HFF-Myc (cell line): ENCODE results near the gene ALOX5AP.

Source experiments
- DNase-seq: peaks from one replicate; pipeline ENCODE4 v3.0.0-alpha.2; 2011; ENCODE audit warnings: low read depth; ENCODE audit errors: extremely low read depth
- H3K4me3 ChIP-seq: replicated peaks from 2 replicates; pipeline ENCODE4 v1.5.1; 2011; ENCODE audit warnings: low read depth, mild to moderate bottlenecking, control low read depth, low read length
- TF ChIP-seq, protein P1 (sequence below): IDR thresholded peaks from 2 replicates; pipeline ENCODE4 v1.5.1; 2012; ENCODE audit warnings: mild to moderate bottlenecking, low read depth, low read length, control low read depth; ENCODE audit errors: missing control alignments

Gene ALOX5AP

DNA sequence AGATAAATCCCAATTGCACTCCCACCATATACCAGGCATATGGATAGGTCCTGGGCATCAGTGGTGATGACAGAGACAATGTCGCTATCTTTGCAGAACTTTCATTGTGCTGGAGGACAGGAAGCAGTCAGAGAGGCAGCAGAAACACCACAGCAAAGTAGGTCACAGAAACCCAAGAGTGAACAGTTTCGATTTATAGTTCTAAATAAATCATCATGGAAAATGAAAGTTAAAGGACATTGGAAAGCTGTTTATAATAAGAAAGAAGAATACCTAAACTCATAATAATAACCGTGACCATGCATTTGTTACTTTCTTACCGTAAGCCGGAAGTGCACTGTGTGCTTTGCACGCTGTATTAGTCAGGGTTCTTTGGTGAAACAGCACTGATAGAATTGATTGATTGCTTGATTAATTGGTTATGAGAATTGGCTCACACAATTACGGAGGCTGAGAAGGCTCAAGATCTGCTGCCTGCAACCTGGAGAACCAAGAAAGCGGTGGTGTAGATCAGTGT is 38.9 kb downstream of the ALOX5AP start:
- DNase-seq: no peak
- TF ChIP-seq, protein P1, sequence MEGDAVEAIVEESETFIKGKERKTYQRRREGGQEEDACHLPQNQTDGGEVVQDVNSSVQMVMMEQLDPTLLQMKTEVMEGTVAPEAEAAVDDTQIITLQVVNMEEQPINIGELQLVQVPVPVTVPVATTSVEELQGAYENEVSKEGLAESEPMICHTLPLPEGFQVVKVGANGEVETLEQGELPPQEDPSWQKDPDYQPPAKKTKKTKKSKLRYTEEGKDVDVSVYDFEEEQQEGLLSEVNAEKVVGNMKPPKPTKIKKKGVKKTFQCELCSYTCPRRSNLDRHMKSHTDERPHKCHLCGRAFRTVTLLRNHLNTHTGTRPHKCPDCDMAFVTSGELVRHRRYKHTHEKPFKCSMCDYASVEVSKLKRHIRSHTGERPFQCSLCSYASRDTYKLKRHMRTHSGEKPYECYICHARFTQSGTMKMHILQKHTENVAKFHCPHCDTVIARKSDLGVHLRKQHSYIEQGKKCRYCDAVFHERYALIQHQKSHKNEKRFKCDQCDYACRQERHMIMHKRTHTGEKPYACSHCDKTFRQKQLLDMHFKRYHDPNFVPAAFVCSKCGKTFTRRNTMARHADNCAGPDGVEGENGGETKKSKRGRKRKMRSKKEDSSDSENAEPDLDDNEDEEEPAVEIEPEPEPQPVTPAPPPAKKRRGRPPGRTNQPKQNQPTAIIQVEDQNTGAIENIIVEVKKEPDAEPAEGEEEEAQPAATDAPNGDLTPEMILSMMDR: no peak
- H3K4me3 ChIP-seq: no peak overlapping the region

DNA sequence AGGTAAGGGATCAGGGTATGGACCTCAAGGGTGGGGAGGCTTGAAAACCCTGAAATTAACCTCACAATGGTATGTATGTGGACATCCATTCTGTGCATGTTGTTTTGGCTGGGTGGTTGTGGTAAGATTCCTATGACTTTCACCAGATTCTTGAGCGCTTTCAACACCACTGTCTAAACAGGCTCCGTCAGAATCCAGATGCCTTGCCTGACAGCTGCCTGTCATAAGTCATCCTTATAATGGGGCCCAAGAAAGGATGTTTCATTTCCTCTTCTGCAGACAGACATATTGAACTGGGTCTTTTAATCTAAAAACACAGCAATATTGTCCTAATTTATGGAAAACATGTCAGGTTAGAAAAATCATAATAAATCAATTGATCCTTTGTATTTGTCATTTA is 41.3 kb downstream of the ALOX5AP start:
- TF ChIP-seq, protein P1: no peak
- no peak for DNase-seq
- no peak overlapping the region for H3K4me3 ChIP-seq

DNA sequence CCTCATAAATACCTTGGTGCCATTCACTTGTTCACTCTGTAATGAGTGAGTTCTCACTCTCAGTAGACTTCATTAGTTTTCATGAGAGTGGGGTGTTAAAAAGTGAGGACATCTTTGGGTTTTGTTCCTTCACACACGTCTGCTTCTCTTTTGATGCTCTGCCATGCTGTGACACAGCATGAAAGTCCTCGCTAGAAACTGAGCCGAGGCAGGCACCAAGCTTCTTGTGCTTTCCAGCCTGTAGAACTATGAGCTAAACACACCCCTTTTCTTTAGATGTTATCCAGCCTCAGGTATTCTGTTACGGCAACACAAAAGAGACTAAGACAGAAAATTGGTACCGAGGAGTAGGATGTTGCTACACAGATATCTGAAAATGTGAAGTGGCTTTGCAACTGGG is 43.7 kb downstream of the ALOX5AP start:
- no peak overlapping the region for H3K4me3 ChIP-seq
- TF ChIP-seq, protein P1: no peak
- DNase-seq: no peak

DNA sequence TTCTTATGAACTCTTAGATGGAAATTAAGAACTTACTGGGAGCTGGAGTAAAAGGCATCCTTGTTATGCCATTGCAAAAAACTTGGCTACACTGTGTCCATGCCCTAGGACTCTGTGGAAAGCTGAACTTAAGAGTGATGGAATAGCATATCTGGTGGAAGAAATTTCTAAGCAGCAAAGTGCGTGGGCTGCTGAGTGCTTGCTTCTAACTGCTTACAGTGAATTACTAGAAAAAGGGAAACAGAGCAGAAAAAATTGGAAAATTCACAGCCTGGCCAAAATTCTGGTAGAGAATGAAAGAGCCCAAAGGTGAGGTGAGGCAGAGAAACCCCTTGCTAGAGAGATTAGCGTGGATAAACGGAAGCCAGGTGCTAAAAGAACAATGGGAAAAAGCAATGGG is 44.3 kb downstream of the ALOX5AP start:
- no peak for DNase-seq
- H3K4me3 ChIP-seq: no peak overlapping the region
- TF ChIP-seq, protein P1: no peak

DNA sequence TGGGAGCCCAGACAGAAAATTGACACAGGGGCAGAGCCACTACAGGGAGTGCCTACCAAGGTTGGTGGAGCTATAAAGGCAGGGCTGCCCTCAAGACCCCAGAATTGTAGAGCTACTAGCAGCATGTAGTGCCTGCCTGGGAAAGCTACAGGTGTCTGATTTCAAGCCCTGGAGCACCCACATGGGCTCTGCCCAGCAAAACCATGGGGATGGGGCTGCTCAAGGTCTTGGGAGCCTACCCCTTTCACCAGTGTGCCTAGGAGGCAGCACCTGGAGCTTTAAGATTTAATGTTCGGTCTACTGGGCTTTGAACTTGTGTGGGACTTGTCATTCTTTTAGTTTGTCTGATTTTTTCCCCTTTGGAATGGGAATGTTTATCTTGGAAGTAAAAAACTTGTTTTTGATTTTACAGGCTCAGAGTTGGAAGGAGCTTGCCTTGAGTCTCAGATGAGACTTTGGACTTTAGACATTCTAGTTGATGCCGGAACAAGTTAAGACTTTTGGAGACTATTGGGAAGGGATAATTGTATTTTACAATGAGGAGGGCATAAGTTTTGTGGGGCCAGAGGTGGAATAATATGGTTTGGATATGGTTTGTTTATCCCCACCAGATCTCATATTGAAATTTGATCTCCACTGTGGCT is 45.1 kb downstream of the ALOX5AP start:
- TF ChIP-seq, protein P1: no peak
- DNase-seq: no peak
- no peak overlapping the region for H3K4me3 ChIP-seq

DNA sequence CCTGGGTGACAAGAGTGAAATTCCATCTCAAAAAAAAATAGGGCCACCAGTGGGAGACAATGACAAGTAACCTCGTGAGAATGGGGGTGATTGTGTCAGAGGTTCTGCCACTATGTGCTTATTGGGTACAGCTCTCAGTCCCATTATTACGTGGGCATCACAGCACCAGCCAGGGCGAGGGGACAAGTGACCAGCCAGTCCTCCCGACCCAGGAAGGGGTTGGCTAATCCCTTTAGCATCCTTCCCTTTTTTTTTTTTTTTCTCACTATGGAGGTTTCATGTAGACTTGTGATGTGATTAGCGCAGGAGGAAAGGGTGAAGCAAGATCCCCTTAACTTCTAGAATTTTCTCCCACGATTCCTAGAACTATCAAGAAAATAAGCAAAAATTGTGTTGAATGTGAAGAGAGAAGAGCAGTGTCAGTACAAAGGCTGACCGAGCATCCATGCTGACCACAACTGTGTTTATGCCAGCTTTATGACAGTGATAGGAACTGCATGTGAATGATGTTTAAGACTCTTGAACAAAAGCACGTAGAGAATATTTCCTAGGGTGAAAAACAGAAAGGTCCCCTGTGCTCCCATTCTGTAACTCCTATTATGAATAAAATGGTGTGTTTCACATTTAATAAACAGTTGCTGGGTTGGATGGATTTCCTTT is 50.0 kb downstream of the ALOX5AP start:
- DNase-seq: no peak
- H3K4me3 ChIP-seq: no peak overlapping the region
- TF ChIP-seq, protein P1: no peak
